Measurements from ENCODE around the gene TMEM50A. TPM values are rescaled to one million over a fixed set of nuclear protein-coding genes. Genes with fewer than 3 reads are reported as not detected.
A peak's percentile ranks its signal among the peaks of the same experiment; 100 is the strongest.

The TMEM50A gene
- total and polyA plus RNA-seq, 9 of the 15 experiments (the other 6 are each of a cell fraction or from before 2014, with no cell fraction given), result 43.7 to 195 (median 137) TPM

DNA sequence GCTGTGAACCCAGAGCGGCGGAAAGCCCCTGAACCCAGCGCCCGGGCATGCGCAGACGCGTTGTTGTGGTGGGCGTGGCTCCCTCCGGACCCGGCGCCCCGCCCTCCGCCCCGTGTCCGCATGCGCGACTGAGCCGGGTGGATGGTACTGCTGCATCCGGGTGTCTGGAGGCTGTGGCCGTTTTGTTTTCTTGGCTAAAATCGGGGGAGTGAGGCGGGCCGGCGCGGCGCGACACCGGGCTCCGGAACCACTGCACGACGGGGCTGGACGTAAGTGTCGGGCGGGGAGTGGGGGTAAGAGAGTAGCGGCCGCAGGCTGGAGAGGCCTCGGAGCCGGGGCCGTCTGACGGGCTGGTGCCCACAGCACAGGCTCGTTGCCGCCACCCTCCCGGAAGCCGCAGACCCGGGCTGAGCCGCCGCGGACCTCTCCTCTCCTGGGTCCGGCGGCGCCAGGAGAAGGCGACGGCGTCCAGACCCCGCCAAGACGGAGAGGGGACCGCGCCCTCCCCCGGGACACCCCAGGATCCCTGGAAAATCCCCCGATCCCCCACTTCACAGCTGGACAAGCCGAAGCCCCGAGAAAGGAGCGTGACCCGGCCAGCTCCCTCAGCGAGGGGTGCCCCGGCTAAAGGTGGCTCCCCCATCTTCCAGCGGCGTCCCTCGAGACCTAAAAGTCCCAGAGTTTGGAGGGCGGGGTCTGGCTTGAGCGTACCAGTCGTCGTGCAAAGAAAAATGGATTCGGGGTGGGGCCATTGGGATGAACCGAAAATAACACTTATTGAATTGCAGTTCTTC lies at the start of gene TMEM50A (continued):
- peak; percentile 66 for TF ChIP-seq POLR2H (tag; IDR thresholded peaks at IDR 0.05; ENCODE audit: low read depth)
- peak; percentile 76; the same call in 1 of the 2 replicates for TF ChIP-seq HNRNPL (IDR thresholded peaks at IDR 0.05; ENCODE audit: low read depth, low read length)
- TF ChIP-seq CAMTA2 (CRISPR knock-in tag; conservative IDR thresholded peaks at IDR 0.05), result 0 out of 2 replicates have a peak, but pooled peaks have one; percentile 26
- TF ChIP-seq, protein P1, sequence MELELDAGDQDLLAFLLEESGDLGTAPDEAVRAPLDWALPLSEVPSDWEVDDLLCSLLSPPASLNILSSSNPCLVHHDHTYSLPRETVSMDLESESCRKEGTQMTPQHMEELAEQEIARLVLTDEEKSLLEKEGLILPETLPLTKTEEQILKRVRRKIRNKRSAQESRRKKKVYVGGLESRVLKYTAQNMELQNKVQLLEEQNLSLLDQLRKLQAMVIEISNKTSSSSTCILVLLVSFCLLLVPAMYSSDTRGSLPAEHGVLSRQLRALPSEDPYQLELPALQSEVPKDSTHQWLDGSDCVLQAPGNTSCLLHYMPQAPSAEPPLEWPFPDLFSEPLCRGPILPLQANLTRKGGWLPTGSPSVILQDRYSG (tag; conservative IDR thresholded peaks at IDR 0.05; ENCODE audit: low read depth), result no peak; the same call in 1 of the 2 replicates
- no peak for TF ChIP-seq XRCC3 (IDR thresholded peaks at IDR 0.05)
- no peak for TF ChIP-seq MTF1 (CRISPR knock-in tag; IDR thresholded peaks at IDR 0.05; ENCODE audit: borderline replicate concordance)
- peak; percentile 35; the same call in 1 of the 2 replicates for TF ChIP-seq NCOR1 (IDR thresholded peaks at IDR 0.05)
- TF ChIP-seq, protein P2, sequence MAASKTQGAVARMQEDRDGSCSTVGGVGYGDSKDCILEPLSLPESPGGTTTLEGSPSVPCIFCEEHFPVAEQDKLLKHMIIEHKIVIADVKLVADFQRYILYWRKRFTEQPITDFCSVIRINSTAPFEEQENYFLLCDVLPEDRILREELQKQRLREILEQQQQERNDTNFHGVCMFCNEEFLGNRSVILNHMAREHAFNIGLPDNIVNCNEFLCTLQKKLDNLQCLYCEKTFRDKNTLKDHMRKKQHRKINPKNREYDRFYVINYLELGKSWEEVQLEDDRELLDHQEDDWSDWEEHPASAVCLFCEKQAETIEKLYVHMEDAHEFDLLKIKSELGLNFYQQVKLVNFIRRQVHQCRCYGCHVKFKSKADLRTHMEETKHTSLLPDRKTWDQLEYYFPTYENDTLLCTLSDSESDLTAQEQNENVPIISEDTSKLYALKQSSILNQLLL (CRISPR knock-in tag; IDR thresholded peaks at IDR 0.05; ENCODE audit: borderline replicate concordance), result no peak
- no peak for TF ChIP-seq MYNN (IDR thresholded peaks at IDR 0.05)
- no peak for TF ChIP-seq MYNN (CRISPR knock-in tag; IDR thresholded peaks at IDR 0.05)
- TF ChIP-seq YBX1 (IDR thresholded peaks at IDR 0.05), result no peak
- TF ChIP-seq PTBP1 (IDR thresholded peaks at IDR 0.05; ENCODE audit: low read depth, low read length), result no peak
- TF ChIP-seq, protein P3, sequence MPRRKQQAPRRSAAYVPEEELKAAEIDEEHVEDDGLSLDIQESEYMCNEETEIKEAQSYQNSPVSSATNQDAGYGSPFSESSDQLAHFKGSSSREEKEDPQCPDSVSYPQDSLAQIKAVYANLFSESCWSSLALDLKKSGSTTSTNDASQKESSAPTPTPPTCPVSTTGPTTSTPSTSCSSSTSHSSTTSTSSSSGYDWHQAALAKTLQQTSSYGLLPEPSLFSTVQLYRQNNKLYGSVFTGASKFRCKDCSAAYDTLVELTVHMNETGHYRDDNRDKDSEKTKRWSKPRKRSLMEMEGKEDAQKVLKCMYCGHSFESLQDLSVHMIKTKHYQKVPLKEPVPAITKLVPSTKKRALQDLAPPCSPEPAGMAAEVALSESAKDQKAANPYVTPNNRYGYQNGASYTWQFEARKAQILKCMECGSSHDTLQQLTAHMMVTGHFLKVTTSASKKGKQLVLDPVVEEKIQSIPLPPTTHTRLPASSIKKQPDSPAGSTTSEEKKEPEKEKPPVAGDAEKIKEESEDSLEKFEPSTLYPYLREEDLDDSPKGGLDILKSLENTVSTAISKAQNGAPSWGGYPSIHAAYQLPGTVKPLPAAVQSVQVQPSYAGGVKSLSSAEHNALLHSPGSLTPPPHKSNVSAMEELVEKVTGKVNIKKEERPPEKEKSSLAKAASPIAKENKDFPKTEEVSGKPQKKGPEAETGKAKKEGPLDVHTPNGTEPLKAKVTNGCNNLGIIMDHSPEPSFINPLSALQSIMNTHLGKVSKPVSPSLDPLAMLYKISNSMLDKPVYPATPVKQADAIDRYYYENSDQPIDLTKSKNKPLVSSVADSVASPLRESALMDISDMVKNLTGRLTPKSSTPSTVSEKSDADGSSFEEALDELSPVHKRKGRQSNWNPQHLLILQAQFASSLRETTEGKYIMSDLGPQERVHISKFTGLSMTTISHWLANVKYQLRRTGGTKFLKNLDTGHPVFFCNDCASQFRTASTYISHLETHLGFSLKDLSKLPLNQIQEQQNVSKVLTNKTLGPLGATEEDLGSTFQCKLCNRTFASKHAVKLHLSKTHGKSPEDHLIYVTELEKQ (CRISPR knock-in tag; IDR thresholded peaks at IDR 0.05), result no peak
- no peak for TF ChIP-seq ESRRB (CRISPR knock-in tag; IDR thresholded peaks at IDR 0.05; ENCODE audit: borderline replicate concordance)
- TF ChIP-seq, protein P4, sequence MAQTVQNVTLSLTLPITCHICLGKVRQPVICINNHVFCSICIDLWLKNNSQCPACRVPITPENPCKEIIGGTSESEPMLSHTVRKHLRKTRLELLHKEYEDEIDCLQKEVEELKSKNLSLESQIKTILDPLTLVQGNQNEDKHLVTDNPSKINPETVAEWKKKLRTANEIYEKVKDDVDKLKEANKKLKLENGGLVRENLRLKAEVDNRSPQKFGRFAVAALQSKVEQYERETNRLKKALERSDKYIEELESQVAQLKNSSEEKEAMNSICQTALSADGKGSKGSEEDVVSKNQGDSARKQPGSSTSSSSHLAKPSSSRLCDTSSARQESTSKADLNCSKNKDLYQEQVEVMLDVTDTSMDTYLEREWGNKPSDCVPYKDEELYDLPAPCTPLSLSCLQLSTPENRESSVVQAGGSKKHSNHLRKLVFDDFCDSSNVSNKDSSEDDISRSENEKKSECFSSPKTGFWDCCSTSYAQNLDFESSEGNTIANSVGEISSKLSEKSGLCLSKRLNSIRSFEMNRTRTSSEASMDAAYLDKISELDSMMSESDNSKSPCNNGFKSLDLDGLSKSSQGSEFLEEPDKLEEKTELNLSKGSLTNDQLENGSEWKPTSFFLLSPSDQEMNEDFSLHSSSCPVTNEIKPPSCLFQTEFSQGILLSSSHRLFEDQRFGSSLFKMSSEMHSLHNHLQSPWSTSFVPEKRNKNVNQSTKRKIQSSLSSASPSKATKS (CRISPR knock-in tag; IDR thresholded peaks at IDR 0.05), result no peak
- TF ChIP-seq EGR1 (conservative IDR thresholded peaks at IDR 0.05), result no peak
- no peak for TF ChIP-seq ZFP1 (CRISPR knock-in tag; IDR thresholded peaks at IDR 0.05)
- TF ChIP-seq ZBED1 (IDR thresholded peaks at IDR 0.05), result no peak
- no peak for TF ChIP-seq BDP1 (IDR thresholded peaks at IDR 0.05; ENCODE audit: insufficient read depth, insufficient read length)
- TF ChIP-seq POLR3G (IDR thresholded peaks at IDR 0.05; ENCODE audit: extremely low read depth, insufficient read length, insufficient replicate concordance), result no peak
- TF ChIP-seq RFX5 (IDR thresholded peaks at IDR 0.05; ENCODE audit: low read depth, low read length), result no peak
- TF ChIP-seq SRF (CRISPR knock-in tag; IDR thresholded peaks at IDR 0.05), result no peak
